Activated effector memory CD4-positive, alpha-beta T cell treated with Interleukin-2 at 50 U/mL for 16 hours (primary cell): Measurements from ENCODE around the gene KCNH1.

Experiments used
- DNase-seq: peaks from one replicate; pipeline ENCODE4 v3.0.0-alpha.2; 2020

Gene KCNH1

GRCh38 chr1:210629276-210629675 is 504.7 kb downstream of the KCNH1 start:
- no peak for DNase-seq

- no peak for DNase-seq
These were observed 506.2 kb downstream of the KCNH1 start for GRCh38 chr1:210627755-210628154.
